Fibroblast of lung (primary cell): ENCODE measurements around the gene THAP4. TPM values are rescaled to one million over a fixed set of nuclear protein-coding genes. Genes with fewer than 3 reads are reported as not detected.

Experiments
- DNase-seq, 2 donors: peaks; one replicate each; pipeline versions ENCODE4 v3.0.0 to v3.0.0-alpha.2; 2010; ENCODE audit warnings: low read depth in 2 of 2
- H2AFZ ChIP-seq: 2 replicates; pipeline ENCODE4 v1.5.1; 2012; ENCODE audit warnings: low read length, control low read depth, inconsistent platforms
- H3K27ac ChIP-seq: 2 replicates; pipeline ENCODE4 v1.5.1; 2011; ENCODE audit warnings: low read length, control low read depth; ENCODE audit not compliant: insufficient read depth
- H3K27me3 ChIP-seq: 2 replicates; pipeline ENCODE4 v1.5.1; 2011; ENCODE audit warnings: mild to moderate bottlenecking, low read length; ENCODE audit not compliant: control insufficient read depth, insufficient read depth
- H3K36me3 ChIP-seq: 2 replicates; pipeline ENCODE4 v1.5.1; 2011; ENCODE audit warnings: low read length; ENCODE audit not compliant: control insufficient read depth, insufficient read depth
- H3K4me1 ChIP-seq: 2 replicates; pipeline ENCODE4 v1.5.1; 2011; ENCODE audit warnings: low read length; ENCODE audit not compliant: control insufficient read depth, insufficient read depth; ENCODE audit errors: extremely low read depth
- H3K4me2 ChIP-seq: 2 replicates; pipeline ENCODE4 v1.5.1; 2011; ENCODE audit warnings: low read length, control low read depth; ENCODE audit not compliant: insufficient read depth; ENCODE audit errors: extremely low read depth
- H3K4me3 ChIP-seq, 4 experiments: fragments of 200-600 bp in 1 of 4; sonication (generic) in 1 of 4; replicated peaks in 1 of 4; 2 replicates each; pipeline ENCODE4 v1.5.1; 2011 to 2016; ENCODE audit warnings: low read length in 4 of 4, low read depth in 3 of 4, mild to moderate bottlenecking in 3 of 4, control low read depth in 2 of 4, inconsistent platforms in 1 of 4, mixed read lengths in 1 of 4; ENCODE audit not compliant: insufficient read depth in 1 of 4; ENCODE audit errors: control extremely low read depth in 1 of 4
- H3K79me2 ChIP-seq: 2 replicates; pipeline ENCODE4 v1.5.1; 2012; ENCODE audit warnings: mild to moderate bottlenecking, low read length, inconsistent platforms; ENCODE audit not compliant: control insufficient read depth, insufficient read depth
- H3K9ac ChIP-seq: 2 replicates; pipeline ENCODE4 v1.5.1; 2011; ENCODE audit warnings: mild to moderate bottlenecking, low read length, control low read depth; ENCODE audit not compliant: insufficient read depth
- H3K9me3 ChIP-seq: 2 replicates; pipeline ENCODE4 v1.5.1; 2012; ENCODE audit warnings: low read depth, low read length; ENCODE audit not compliant: control insufficient read depth, insufficient read depth
- H4K20me1 ChIP-seq: 2 replicates; pipeline ENCODE4 v1.5.1; 2011; ENCODE audit warnings: low read length; ENCODE audit not compliant: control insufficient read depth, insufficient read depth; ENCODE audit errors: extremely low read depth
- EZH2 ChIP-seq: IDR thresholded peaks from 2 replicates; pipeline ENCODE4 v1.5.1; 2012; ENCODE audit warnings: low read length, control low read depth, mild to moderate bottlenecking; ENCODE audit errors: missing control alignments
- polyA plus RNA-seq, 2 donors: library from polyadenylated mRNA; depleted of rRNA in 1 of 2; stranded (reverse) in 1 of 2; unstranded in 1 of 2; fragments of >200 nt; gene quantifications; 2 replicates each; pipeline ENCODE4 v1.2.1, GENCODE V29; 2011 to 2012; ENCODE audit warnings: missing spikeins in 1 of 2
- total RNA-seq: library from RNA; depleted of rRNA; stranded (reverse); fragments of >200 nt; gene quantifications from 2 replicates; pipeline ENCODE4 v1.2.1, GENCODE V29; 2014
- TF ChIP-seq, protein P1 (sequence below), 2 donors: IDR thresholded peaks in 1 of 2; conservative IDR thresholded peaks in 1 of 2; 1 replicate in 1 of 2; 2 replicates in 1 of 2; pipeline ENCODE4 v1.5.1; 2011 to 2012; ENCODE audit warnings: low read length in 2 of 2, control low read depth in 1 of 2, inconsistent platforms in 1 of 2, low read depth in 1 of 2, mild to moderate bottlenecking in 1 of 2

The THAP4 gene
- total and polyA plus RNA-seq, 2 donors (not counting 1 experiment from before 2014, with no cell fraction given), result 19.3 to 47.7 TPM

DNA sequence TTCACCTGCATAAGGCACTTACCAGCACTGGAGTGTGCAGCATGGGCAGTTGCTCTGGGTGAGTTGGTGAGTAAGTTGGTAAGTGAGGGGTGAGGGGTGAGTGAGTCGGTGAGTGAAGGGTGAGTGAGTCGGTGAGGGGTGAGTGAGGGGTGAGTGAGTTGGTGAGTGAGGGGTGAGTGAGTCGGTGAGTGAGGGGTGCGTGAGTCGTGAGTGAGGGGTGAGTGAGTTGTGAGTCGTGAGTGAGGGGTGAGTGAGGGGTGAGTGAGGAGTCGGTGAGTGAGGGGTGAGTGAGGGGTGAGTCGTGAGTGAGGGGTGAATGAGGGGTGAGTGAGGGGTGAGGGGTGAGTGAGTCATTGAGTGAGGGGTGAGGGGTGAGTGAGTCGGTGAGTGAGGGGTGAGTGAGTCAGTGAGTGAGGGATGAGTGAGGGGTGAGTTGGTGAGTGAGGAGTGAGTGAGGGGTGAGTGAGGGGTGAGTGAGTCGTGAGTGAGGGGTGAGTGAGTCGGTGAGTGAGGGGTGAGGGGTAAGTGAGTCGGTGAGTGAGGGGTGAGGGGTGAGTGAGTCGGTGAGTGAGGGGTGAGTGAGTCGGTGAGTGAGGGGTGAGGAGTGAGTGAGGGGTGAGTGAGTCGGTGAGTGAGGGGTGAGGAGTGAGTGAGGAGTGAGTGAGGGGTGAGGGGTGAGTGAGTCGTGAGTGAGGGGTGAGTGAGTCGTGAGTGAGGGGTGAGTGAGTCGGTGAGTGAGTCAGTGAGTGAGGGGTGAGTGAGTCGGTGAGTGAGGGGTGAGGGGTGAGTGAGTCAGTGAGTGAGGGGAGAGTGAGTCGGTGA lies 17.1 kb downstream of the THAP4 start:
- Histone ChIP-seq H3K4me2 (no peak overlapping the region), H4K20me1 (no peaks in the 10 kb centered on the region), H3K27me3 (no peaks in the 10 kb centered on the region), H3K9me3 (no peaks in the 10 kb centered on the region), H3K4me1 (peaks cover 2% of the 10 kb centered on the region), H3K36me3 (peaks cover 4% of the 10 kb centered on the region), H3K79me2 (peaks cover 41% of the 10 kb centered on the region), H3K4me3 (no peak overlapping the region), H2AFZ (no peak overlapping the region), H3K9ac (no peak overlapping the region), H3K27ac (no peak overlapping the region)
- DNase-seq, result no peak
- TF ChIP-seq EZH2, result no peak
- TF ChIP-seq, protein P1, sequence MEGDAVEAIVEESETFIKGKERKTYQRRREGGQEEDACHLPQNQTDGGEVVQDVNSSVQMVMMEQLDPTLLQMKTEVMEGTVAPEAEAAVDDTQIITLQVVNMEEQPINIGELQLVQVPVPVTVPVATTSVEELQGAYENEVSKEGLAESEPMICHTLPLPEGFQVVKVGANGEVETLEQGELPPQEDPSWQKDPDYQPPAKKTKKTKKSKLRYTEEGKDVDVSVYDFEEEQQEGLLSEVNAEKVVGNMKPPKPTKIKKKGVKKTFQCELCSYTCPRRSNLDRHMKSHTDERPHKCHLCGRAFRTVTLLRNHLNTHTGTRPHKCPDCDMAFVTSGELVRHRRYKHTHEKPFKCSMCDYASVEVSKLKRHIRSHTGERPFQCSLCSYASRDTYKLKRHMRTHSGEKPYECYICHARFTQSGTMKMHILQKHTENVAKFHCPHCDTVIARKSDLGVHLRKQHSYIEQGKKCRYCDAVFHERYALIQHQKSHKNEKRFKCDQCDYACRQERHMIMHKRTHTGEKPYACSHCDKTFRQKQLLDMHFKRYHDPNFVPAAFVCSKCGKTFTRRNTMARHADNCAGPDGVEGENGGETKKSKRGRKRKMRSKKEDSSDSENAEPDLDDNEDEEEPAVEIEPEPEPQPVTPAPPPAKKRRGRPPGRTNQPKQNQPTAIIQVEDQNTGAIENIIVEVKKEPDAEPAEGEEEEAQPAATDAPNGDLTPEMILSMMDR (conservative IDR thresholded peaks at IDR 0.05 in 1 of 2, IDR thresholded peaks at IDR 0.05 in 1 of 2; ENCODE audit: low read depth in 1 of 2, low read length in 2 of 2), result no peak

DNA sequence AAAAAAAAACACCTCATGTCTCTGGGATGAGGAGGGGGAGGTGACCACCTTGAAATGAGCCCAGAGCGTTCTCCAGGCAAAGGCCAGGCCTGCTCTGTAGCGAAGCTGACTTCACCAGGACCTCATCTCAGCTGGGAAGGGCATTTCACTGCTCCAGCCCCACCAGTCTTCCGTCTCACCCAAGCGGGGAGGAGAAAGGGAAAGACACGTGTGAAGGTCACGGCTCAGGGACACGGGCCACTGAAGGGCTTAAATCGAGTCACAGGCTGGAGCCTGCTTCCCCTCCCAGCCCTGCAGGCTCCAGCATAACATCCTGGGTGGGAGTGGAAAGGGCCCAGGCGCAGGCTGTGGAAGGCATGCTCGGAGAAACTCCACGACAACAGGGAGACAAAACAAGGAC lies 18.1 kb downstream of the THAP4 start:
- no peak overlapping the region for H3K4me2 ChIP-seq
- peaks cover 2% of the 10 kb centered on the region for H3K4me1 ChIP-seq
- no peak overlapping the region for H2AFZ ChIP-seq
- H3K27ac ChIP-seq, result no peak overlapping the region
- peaks cover 39% of the 10 kb centered on the region for H3K79me2 ChIP-seq
- H3K4me3 ChIP-seq, result no peak overlapping the region
- TF ChIP-seq, protein P1 (conservative IDR thresholded peaks at IDR 0.05 in 1 of 2, IDR thresholded peaks at IDR 0.05 in 1 of 2; ENCODE audit: low read depth in 1 of 2, low read length in 2 of 2), result no peak
- no peak for TF ChIP-seq EZH2
- H4K20me1 ChIP-seq, result no peaks in the 10 kb centered on the region
- DNase-seq, result no peak
- H3K27me3 ChIP-seq, result no peaks in the 10 kb centered on the region
- peaks cover 3% of the 10 kb centered on the region for H3K36me3 ChIP-seq
- H3K9me3 ChIP-seq, result no peaks in the 10 kb centered on the region
- H3K9ac ChIP-seq, result no peak overlapping the region

- Histone ChIP-seq H4K20me1 (no peaks in the 10 kb centered on the region), H3K27ac (no peak overlapping the region), H2AFZ (no peak overlapping the region), H3K4me2 (no peak overlapping the region), H3K4me3 (no peak overlapping the region), H3K4me1 (peaks cover 2% of the 10 kb centered on the region), H3K79me2 (peaks cover 35% of the 10 kb centered on the region), H3K27me3 (no peaks in the 10 kb centered on the region), H3K9me3 (no peaks in the 10 kb centered on the region), H3K9ac (no peak overlapping the region), H3K36me3 (peaks cover 2% of the 10 kb centered on the region)
- DNase-seq, result no peak
- no peak for TF ChIP-seq EZH2
Measured at GRCh38 chr2:241618296-241618805, 18.6 kb downstream of the THAP4 start.
